Retina (tissue), 1 donor: ENCODE results near the gene PLEKHM3.

Source experiments
- DNase-seq: peaks from one replicate; pipeline ENCODE4 v3.0.0-alpha.2; 2016

The PLEKHM3 gene

GRCh38 chr2:208025037-208025813 lies at the start of gene PLEKHM3:
Gene PLEKHM3, minus strand, starts transcription at chr2:208025527. Its CDS starts 23,888 bp downstream, at chr2:208001639.
- peak; percentile 96 for DNase-seq

- DNase-seq = no peak
Measured at GRCh38 chr2:208074610-208075356, 49.5 kb upstream of the PLEKHM3 start.

GRCh38 chr2:208072250-208072892 lies 47.0 kb upstream of the PLEKHM3 start:
- peak; percentile 83 for DNase-seq

- DNase-seq = no peak
Measured at GRCh38 chr2:208069186-208069585, 43.9 kb upstream of the PLEKHM3 start.

GRCh38 chr2:208066016-208066415 lies 40.7 kb upstream of the PLEKHM3 start:
- no peak for DNase-seq

GRCh38 chr2:208065476-208065875 lies 40.1 kb upstream of the PLEKHM3 start:
- no peak for DNase-seq

- no peak for DNase-seq
Measured at GRCh38 chr2:208064220-208064961, 39.1 kb upstream of the PLEKHM3 start.

- no peak for DNase-seq
Measured at GRCh38 chr2:208062961-208063360, 37.6 kb upstream of the PLEKHM3 start.

- peak; percentile 20 for DNase-seq
Measured at GRCh38 chr2:208062113-208062512, 36.8 kb upstream of the PLEKHM3 start.

- no peak for DNase-seq
Measured at GRCh38 chr2:208057108-208057507, 31.8 kb upstream of the PLEKHM3 start.

- no peak for DNase-seq
Measured at GRCh38 chr2:208049441-208049840, 24.1 kb upstream of the PLEKHM3 start.

- DNase-seq = no peak
Measured at GRCh38 chr2:208049006-208049405, 23.7 kb upstream of the PLEKHM3 start.

GRCh38 chr2:208047840-208048239 lies 22.5 kb upstream of the PLEKHM3 start:
- no peak for DNase-seq

GRCh38 chr2:208046686-208047085 lies 21.4 kb upstream of the PLEKHM3 start:
- no peak for DNase-seq

- no peak for DNase-seq
Measured at GRCh38 chr2:208042450-208042849, 17.1 kb upstream of the PLEKHM3 start.

- DNase-seq = no peak
Measured at GRCh38 chr2:208042041-208042440, 16.7 kb upstream of the PLEKHM3 start.

- DNase-seq = peak; percentile 73
Measured at GRCh38 chr2:208040199-208041171, 15.2 kb upstream of the PLEKHM3 start.

- peak; percentile 82 for DNase-seq
Measured at GRCh38 chr2:208039376-208040110, 14.2 kb upstream of the PLEKHM3 start.

GRCh38 chr2:208037564-208038487 lies 12.5 kb upstream of the PLEKHM3 start:
- DNase-seq = no peak

GRCh38 chr2:208036357-208036756 lies 11.0 kb upstream of the PLEKHM3 start:
- DNase-seq = no peak
